Brain microvascular endothelial cell (primary cell): ENCODE data around the gene TTBK1.

Experiments used
- DNase-seq: peaks from one replicate; pipeline ENCODE4 v3.0.0-alpha.2; 2020
- H3K27ac ChIP-seq: fragments of 250-450 bp; sonication (Bioruptor Pico); 2 replicates; pipeline ENCODE4 v1.5.1; 2020; ENCODE audit warnings: mild to moderate bottlenecking, moderate library complexity
- H3K27me3 ChIP-seq: fragments of 250-450 bp; sonication (Bioruptor Pico); replicated peaks from 2 replicates; pipeline ENCODE4 v1.5.1; 2020; ENCODE audit warnings: mild to moderate bottlenecking
- H3K36me3 ChIP-seq: fragments of 250-450 bp; sonication (Bioruptor Pico); replicated peaks from 2 replicates; pipeline ENCODE4 v1.5.1; 2020; ENCODE audit warnings: mild to moderate bottlenecking
- H3K4me3 ChIP-seq: 2 replicates; pipeline ENCODE4 v1.5.1; 2011; ENCODE audit warnings: low read depth, mild to moderate bottlenecking, control low read depth, low read length, moderate library complexity
- in situ Hi-C: cut with HindIII; loops from 2 replicates; pipeline ENCODE4 v1.10.0; 2017; ENCODE audit warnings: low sequenced_read_pairs, low pct_ligation_motif_present
- TF ChIP-seq, protein P1 (sequence below): IDR thresholded peaks from 2 replicates; pipeline ENCODE4 v1.5.1; 2011; ENCODE audit warnings: low read depth, mild to moderate bottlenecking, moderate library complexity, low read length, control low read depth, inconsistent platforms; ENCODE audit errors: missing control alignments

The TTBK1 gene

GRCh38 chr6:43331470-43331869, 88.2 kb downstream of the TTBK1 start:
- in situ Hi-C loops: no loop called here
- Histone ChIP-seq H3K27me3 (no peaks in the 10 kb centered on the region), H3K36me3 (no peaks in the 10 kb centered on the region), H3K4me3 (no peak overlapping the region), H3K27ac (no peak overlapping the region)
- DNase-seq: no peak
- TF ChIP-seq, protein P1, sequence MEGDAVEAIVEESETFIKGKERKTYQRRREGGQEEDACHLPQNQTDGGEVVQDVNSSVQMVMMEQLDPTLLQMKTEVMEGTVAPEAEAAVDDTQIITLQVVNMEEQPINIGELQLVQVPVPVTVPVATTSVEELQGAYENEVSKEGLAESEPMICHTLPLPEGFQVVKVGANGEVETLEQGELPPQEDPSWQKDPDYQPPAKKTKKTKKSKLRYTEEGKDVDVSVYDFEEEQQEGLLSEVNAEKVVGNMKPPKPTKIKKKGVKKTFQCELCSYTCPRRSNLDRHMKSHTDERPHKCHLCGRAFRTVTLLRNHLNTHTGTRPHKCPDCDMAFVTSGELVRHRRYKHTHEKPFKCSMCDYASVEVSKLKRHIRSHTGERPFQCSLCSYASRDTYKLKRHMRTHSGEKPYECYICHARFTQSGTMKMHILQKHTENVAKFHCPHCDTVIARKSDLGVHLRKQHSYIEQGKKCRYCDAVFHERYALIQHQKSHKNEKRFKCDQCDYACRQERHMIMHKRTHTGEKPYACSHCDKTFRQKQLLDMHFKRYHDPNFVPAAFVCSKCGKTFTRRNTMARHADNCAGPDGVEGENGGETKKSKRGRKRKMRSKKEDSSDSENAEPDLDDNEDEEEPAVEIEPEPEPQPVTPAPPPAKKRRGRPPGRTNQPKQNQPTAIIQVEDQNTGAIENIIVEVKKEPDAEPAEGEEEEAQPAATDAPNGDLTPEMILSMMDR: no peak

DNA sequence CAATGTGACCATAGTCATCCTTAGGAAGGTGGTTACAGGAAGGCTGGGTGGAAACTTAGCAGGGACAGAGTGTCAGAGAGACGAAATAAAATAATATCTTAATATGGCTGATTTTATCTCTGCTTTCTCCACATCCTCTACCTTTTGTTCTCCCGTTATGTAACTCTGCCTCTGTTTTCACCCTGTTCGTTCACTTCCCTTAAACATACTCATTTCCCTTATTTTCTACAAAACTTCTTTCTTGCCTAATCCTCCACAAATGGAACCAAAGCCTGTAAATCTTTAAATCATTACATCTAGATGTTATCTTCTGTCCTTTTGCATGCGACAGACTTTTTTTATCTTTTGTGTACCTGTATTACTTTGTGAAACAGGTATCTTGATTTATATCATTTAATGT, 88.6 kb downstream of the TTBK1 start:
- in situ Hi-C loops: no loop called here
- Histone ChIP-seq H3K36me3 (no peaks in the 10 kb centered on the region), H3K27me3 (no peaks in the 10 kb centered on the region), H3K27ac (no peak overlapping the region), H3K4me3 (no peak overlapping the region)
- DNase-seq: no peak
- TF ChIP-seq, protein P1: no peak

DNA sequence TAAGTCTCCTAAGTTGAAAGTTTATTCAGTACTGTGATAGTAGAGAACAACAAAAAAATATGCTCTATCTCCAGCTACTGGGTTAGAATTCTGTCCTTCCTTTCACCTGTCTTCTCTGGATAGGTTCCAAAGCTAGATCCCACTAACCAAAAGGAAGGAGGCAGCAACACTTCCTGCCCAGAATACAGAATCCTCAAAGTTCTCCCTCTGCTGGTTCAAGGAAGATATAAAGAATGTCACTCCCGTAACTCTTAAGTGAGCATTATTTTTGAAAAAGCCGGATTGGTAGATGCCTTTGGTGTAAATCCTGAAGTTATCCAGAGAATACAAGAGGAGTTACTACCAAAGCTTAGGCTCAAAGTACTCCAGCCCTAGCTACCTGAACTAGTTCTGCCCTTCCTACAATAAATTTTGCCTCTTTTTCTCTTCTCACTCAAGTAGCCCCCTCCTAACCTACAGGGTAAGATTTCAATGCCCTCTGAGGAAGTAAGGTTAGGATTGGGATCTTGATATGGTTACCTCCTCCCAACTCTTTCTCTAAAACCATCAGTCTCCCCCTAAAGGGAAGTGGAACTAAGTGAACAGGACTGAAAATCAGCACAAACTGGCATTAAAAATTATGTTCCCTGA, 91.3 kb downstream of the TTBK1 start:
- peaks cover 7% of the 10 kb centered on the region for H3K36me3 ChIP-seq
- TF ChIP-seq, protein P1: peak; percentile 67
- H3K27me3 ChIP-seq: no peaks in the 10 kb centered on the region
- no peak overlapping the region for H3K4me3 ChIP-seq
- H3K27ac ChIP-seq: no peak overlapping the region
- DNase-seq: peak; percentile 43
- in situ Hi-C loops: no loop called here

DNA sequence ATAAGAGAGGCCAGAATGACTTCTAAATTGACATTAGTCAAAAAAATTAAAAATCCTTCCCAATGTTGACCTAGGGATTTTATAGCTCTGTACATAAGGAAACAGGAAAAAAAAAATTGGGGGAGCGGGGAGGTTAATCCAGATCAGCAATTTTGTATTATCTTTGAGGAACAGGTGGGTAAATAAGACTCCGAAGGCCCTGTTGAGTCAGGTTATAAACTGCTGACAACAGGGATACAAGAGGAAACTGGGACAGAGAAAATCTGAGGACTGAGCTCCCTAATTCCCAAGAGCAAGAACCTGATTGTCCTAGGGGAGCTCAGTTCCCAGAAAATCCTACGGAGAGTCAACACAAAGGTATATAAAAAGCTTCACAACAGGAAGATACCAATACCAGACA, 92.2 kb downstream of the TTBK1 start:
- Histone ChIP-seq H3K36me3 (peaks cover 13% of the 10 kb centered on the region), H3K27ac (no peak overlapping the region), H3K4me3 (no peak overlapping the region), H3K27me3 (no peaks in the 10 kb centered on the region)
- in situ Hi-C loops: no loop called here
- TF ChIP-seq, protein P1: no peak
- no peak for DNase-seq

GRCh38 chr6:43336382-43336781, 93.1 kb downstream of the TTBK1 start:
- Histone ChIP-seq H3K36me3 (peaks cover 22% of the 10 kb centered on the region), H3K27me3 (no peaks in the 10 kb centered on the region), H3K4me3 (no peak overlapping the region), H3K27ac (no peak overlapping the region)
- TF ChIP-seq, protein P1: no peak
- no peak for DNase-seq
- in situ Hi-C loops: no loop called here
